ENCODE results near the gene VWF.
"Not testable (repeated sequence)": the region's sequence is repeated elsewhere in the genome, so short reads cannot be mapped to it uniquely, and the experiment has no call there.

Gene VWF

GRCh38 chr12:6033546-6033945 is 90.9 kb downstream of the VWF start:
- peaks cover 0 to 6% (median 0%) of the 10 kb centered on the region in 5 donors for H3K9me3 ChIP-seq (ENCODE audit: control insufficient read depth in 5 of 5, low read length in 5 of 5)
- no peak overlapping the region for H3K9ac ChIP-seq (ENCODE audit: low read length in 5 of 5)
- peaks cover 0 to 4% (median 0%) of the 10 kb centered on the region in 5 donors for H3K27me3 ChIP-seq (ENCODE audit: control insufficient read depth in 5 of 5, insufficient read depth in 4 of 5, low read length in 5 of 5)
- H3K4me3 ChIP-seq (ENCODE audit: low read depth in 1 of 5, low read length in 5 of 5): no peak overlapping the region
- peaks cover 0 to 2% (median 0%) of the 10 kb centered on the region in 5 donors for H3K4me1 ChIP-seq (ENCODE audit: control insufficient read depth in 5 of 5, insufficient read depth in 5 of 5, low read length in 5 of 5)
- H3K27ac ChIP-seq (ENCODE audit: low read depth, low read length): no peak overlapping the region
- peaks cover 0 to 74% (median 68%) of the 10 kb centered on the region in 5 donors for H3K36me3 ChIP-seq (ENCODE audit: control insufficient read depth in 5 of 5, insufficient read depth in 5 of 5, low read length in 5 of 5)

DNA sequence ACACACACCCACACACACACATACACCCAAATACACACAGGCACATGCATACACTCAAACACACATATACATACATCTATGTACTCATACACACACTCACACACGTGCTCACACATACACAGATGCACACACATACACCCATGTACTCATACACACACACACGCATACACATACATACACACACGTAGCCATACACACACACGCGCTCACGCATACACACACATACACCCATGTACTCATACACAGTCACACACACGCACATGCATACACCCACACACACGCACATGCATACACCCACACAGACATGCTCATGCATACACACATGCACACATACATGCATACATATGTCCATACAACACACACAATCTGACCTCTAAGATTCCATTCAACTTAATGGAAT is 91.7 kb downstream of the VWF start:
- H3K4me3 ChIP-seq (ENCODE audit: low read depth in 1 of 5, low read length in 5 of 5): no peak overlapping the region
- H3K4me1 ChIP-seq (ENCODE audit: control insufficient read depth in 5 of 5, insufficient read depth in 5 of 5, low read length in 5 of 5): no peaks in the 10 kb centered on the region
- H3K9me3 ChIP-seq (ENCODE audit: control insufficient read depth in 5 of 5, low read length in 5 of 5): peaks cover 0 to 10% (median 3%) of the 10 kb centered on the region in 5 donors
- H3K9ac ChIP-seq (ENCODE audit: low read length in 5 of 5): no peak overlapping the region
- peaks cover 0 to 68% (median 63%) of the 10 kb centered on the region in 5 donors for H3K36me3 ChIP-seq (ENCODE audit: control insufficient read depth in 5 of 5, insufficient read depth in 5 of 5, low read length in 5 of 5)
- H3K27ac ChIP-seq (ENCODE audit: low read depth, low read length): no peak overlapping the region
- peaks cover 0 to 4% (median 0%) of the 10 kb centered on the region in 5 donors for H3K27me3 ChIP-seq (ENCODE audit: control insufficient read depth in 5 of 5, insufficient read depth in 4 of 5, low read length in 5 of 5)

DNA sequence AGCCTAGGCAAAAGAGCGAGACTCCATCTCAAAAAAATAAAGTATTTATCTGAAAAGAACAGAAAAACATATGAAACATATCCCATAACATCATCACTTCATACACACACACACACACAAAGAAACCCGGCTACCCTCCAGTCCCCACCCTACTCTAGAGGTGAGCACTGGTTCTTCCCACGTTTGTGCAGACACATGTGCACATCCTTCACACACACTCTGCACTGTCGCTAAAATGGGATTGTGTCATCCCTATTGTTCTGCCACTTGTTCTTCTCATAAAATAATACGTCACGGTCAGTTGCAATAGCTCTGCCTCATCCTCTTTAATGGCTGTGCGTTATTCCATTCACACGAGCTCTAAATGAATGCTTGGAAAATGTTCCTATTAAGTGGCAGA is 93.5 kb downstream of the VWF start:
- no peak overlapping the region for H3K4me3 ChIP-seq (ENCODE audit: low read depth in 1 of 5, low read length in 5 of 5)
- peaks cover 0 to 2% (median 0%) of the 10 kb centered on the region in 5 donors for H3K4me1 ChIP-seq (ENCODE audit: control insufficient read depth in 5 of 5, insufficient read depth in 5 of 5, low read length in 5 of 5)

GRCh38 chr12:6030081-6030480 is 94.4 kb downstream of the VWF start:
- Histone ChIP-seq H3K9me3 (ENCODE audit: control insufficient read depth in 5 of 5, low read length in 5 of 5) (peaks cover 0 to 19% (median 12%) of the 10 kb centered on the region in 5 donors), H3K27me3 (ENCODE audit: control insufficient read depth in 5 of 5, insufficient read depth in 4 of 5, low read length in 5 of 5) (peaks cover 0 to 4% (median 0%) of the 10 kb centered on the region in 5 donors), H3K27ac (ENCODE audit: low read depth, low read length) (no peak overlapping the region), H3K4me3 (ENCODE audit: low read depth in 1 of 5, low read length in 5 of 5) (no peak overlapping the region), H3K9ac (ENCODE audit: low read length in 5 of 5) (no peak overlapping the region), H3K4me1 (ENCODE audit: control insufficient read depth in 5 of 5, insufficient read depth in 5 of 5, low read length in 5 of 5) (peaks cover 0 to 7% (median 0%) of the 10 kb centered on the region in 5 donors), H3K36me3 (ENCODE audit: control insufficient read depth in 5 of 5, insufficient read depth in 5 of 5, low read length in 5 of 5) (peaks cover 0 to 56% (median 52%) of the 10 kb centered on the region in 5 donors)

More for the DNA sequence above, 93.5 kb downstream of the VWF start:
- H3K27me3 ChIP-seq (ENCODE audit: control insufficient read depth in 5 of 5, insufficient read depth in 4 of 5, low read length in 5 of 5): peaks cover 0 to 4% (median 0%) of the 10 kb centered on the region in 5 donors
- H3K9me3 ChIP-seq (ENCODE audit: control insufficient read depth in 5 of 5, low read length in 5 of 5): peaks cover 0 to 19% (median 12%) of the 10 kb centered on the region in 5 donors
- H3K9ac ChIP-seq (ENCODE audit: low read length in 5 of 5): no peak overlapping the region
- H3K36me3 ChIP-seq (ENCODE audit: control insufficient read depth in 5 of 5, insufficient read depth in 5 of 5, low read length in 5 of 5): peaks cover 0 to 64% (median 56%) of the 10 kb centered on the region in 5 donors
- H3K27ac ChIP-seq (ENCODE audit: low read depth, low read length): no peak overlapping the region

DNA sequence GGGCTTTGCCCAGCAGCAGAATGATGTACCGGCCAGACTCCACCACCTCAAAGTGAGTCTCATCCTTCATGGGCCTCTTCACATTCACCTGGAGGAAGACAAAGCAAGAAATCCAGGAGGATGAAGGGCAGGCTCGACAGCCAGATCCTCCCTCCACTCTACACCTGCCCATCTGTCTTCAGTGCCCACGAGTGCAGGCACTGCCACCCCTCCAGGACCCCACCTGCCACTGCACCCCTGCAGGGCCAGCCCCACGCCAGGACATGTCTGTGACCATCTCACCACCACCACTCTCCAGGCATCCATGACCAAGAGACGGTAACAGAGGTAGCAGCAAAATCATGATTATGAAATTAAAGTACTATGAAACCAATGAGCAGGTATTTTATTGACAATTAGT is 95.1 kb downstream of the VWF start:
- no peak overlapping the region for H3K9ac ChIP-seq (ENCODE audit: low read length in 5 of 5)
- peaks cover 0 to 19% (median 12%) of the 10 kb centered on the region in 5 donors for H3K9me3 ChIP-seq (ENCODE audit: control insufficient read depth in 5 of 5, low read length in 5 of 5)
- H3K4me3 ChIP-seq (ENCODE audit: low read depth in 1 of 5, low read length in 5 of 5): no peak overlapping the region
- peaks cover 0 to 51% (median 46%) of the 10 kb centered on the region in 5 donors for H3K36me3 ChIP-seq (ENCODE audit: control insufficient read depth in 5 of 5, insufficient read depth in 5 of 5, low read length in 5 of 5)
- no peak overlapping the region for H3K27ac ChIP-seq (ENCODE audit: low read depth, low read length)
- H3K27me3 ChIP-seq (ENCODE audit: control insufficient read depth in 5 of 5, insufficient read depth in 4 of 5, low read length in 5 of 5): peaks cover 0 to 4% (median 0%) of the 10 kb centered on the region in 5 donors
- peaks cover 0 to 7% (median 0%) of the 10 kb centered on the region in 5 donors for H3K4me1 ChIP-seq (ENCODE audit: control insufficient read depth in 5 of 5, insufficient read depth in 5 of 5, low read length in 5 of 5)

DNA sequence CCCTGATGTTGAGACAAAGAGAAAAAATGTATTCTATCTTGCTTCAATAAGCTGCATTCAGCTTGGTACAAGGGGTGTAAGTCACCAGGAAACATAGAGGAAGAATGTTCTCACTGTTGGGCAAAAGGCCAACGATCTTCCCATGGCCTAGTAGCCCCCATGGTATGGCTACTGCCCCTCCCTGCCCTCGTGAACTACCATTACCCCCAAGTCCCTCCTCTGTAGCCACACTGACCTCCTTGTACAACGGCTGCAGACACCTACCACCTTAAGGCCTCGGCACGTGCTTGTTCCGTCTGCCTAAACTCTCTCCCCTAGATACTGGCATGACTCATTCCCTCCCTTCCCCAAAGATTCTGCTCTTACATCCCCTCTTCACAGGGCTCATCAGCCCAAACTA is 97.5 kb downstream of the VWF start:
- Histone ChIP-seq H3K36me3 (ENCODE audit: control insufficient read depth in 5 of 5, insufficient read depth in 5 of 5, low read length in 5 of 5) (peaks cover 0 to 44% (median 39%) of the 10 kb centered on the region in 5 donors), H3K27ac (ENCODE audit: low read depth, low read length) (no peak overlapping the region), H3K27me3 (ENCODE audit: control insufficient read depth in 5 of 5, insufficient read depth in 4 of 5, low read length in 5 of 5) (no peaks in the 10 kb centered on the region), H3K9me3 (ENCODE audit: control insufficient read depth in 5 of 5, low read length in 5 of 5) (peaks cover 0 to 19% (median 12%) of the 10 kb centered on the region in 5 donors), H3K9ac (ENCODE audit: low read length in 5 of 5) (no peak overlapping the region), H3K4me3 (ENCODE audit: low read depth in 1 of 5, low read length in 5 of 5) (no peak overlapping the region), H3K4me1 (ENCODE audit: control insufficient read depth in 5 of 5, insufficient read depth in 5 of 5, low read length in 5 of 5) (peaks cover 0 to 7% (median 0%) of the 10 kb centered on the region in 5 donors)

DNA sequence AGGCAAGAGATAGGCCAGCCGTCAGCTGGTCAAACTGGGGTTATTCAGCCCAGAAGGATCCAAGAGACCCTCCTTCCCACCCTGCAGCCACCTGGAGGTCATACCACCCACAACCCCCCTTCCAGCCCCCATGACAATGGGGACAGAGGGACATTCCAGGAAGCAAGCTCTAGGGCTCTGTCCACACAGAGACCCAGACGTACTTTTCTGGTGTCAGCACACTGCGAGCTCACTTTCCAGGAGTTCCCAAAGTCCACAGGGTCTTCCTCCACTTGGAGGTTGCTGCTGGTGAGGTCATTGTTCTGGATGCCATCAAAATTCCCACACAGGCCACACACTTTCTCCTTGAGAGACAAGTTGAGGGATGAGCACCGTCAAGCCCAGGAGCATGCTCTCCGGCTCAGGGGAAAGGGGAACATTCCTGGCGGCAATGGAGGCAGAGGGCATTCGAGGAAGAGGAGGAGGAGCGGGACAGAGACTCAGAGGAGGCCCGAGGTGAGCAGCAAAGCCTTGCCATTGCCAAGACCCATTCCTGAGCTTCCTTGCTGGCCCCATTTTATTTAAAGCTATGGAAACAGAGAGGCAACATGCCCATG is 98.7 kb downstream of the VWF start:
- H3K9ac ChIP-seq (ENCODE audit: low read length in 5 of 5); H3K27me3 ChIP-seq (ENCODE audit: control insufficient read depth in 5 of 5, insufficient read depth in 4 of 5, low read length in 5 of 5); H3K4me3 ChIP-seq (ENCODE audit: low read depth in 1 of 5, low read length in 5 of 5); H3K4me1 ChIP-seq (ENCODE audit: control insufficient read depth in 5 of 5, insufficient read depth in 5 of 5, low read length in 5 of 5); H3K27ac ChIP-seq (ENCODE audit: low read depth, low read length): not testable (repeated sequence)
- H3K9me3 ChIP-seq (ENCODE audit: control insufficient read depth in 5 of 5, low read length in 5 of 5): peaks cover 0 to 19% (median 12%) of the 10 kb centered on the region in 5 donors
- H3K36me3 ChIP-seq (ENCODE audit: control insufficient read depth in 5 of 5, insufficient read depth in 5 of 5, low read length in 5 of 5): peaks cover 0 to 38% (median 33%) of the 10 kb centered on the region in 5 donors

- not testable (repeated sequence) for H3K4me3 ChIP-seq (ENCODE audit: low read depth in 1 of 5, low read length in 5 of 5); H3K4me1 ChIP-seq (ENCODE audit: control insufficient read depth in 5 of 5, insufficient read depth in 5 of 5, low read length in 5 of 5); H3K27ac ChIP-seq (ENCODE audit: low read depth, low read length); H3K27me3 ChIP-seq (ENCODE audit: control insufficient read depth in 5 of 5, insufficient read depth in 4 of 5, low read length in 5 of 5); H3K9ac ChIP-seq (ENCODE audit: low read length in 5 of 5)
- H3K36me3 ChIP-seq (ENCODE audit: control insufficient read depth in 5 of 5, insufficient read depth in 5 of 5, low read length in 5 of 5): peaks cover 0 to 33% (median 22%) of the 10 kb centered on the region in 5 donors
- peaks cover 0 to 14% (median 10%) of the 10 kb centered on the region in 5 donors for H3K9me3 ChIP-seq (ENCODE audit: control insufficient read depth in 5 of 5, low read length in 5 of 5)
Measured at GRCh38 chr12:6024066-6024465, 100.4 kb downstream of the VWF start.

- Histone ChIP-seq H3K27ac (ENCODE audit: low read depth, low read length) (no peak overlapping the region), H3K36me3 (ENCODE audit: control insufficient read depth in 5 of 5, insufficient read depth in 5 of 5, low read length in 5 of 5) (peaks cover 0 to 53% (median 19%) of the 10 kb centered on the region in 5 donors), H3K9me3 (ENCODE audit: control insufficient read depth in 5 of 5, low read length in 5 of 5) (no peaks in the 10 kb centered on the region), H3K27me3 (ENCODE audit: control insufficient read depth in 5 of 5, insufficient read depth in 4 of 5, low read length in 5 of 5) (no peaks in the 10 kb centered on the region), H3K4me3 (ENCODE audit: low read depth in 1 of 5, low read length in 5 of 5) (no peak overlapping the region), H3K4me1 (ENCODE audit: control insufficient read depth in 5 of 5, insufficient read depth in 5 of 5, low read length in 5 of 5) (peaks cover 0 to 4% (median 0%) of the 10 kb centered on the region in 5 donors), H3K9ac (ENCODE audit: low read length in 5 of 5) (no peak overlapping the region)
Measured at GRCh38 chr12:6020930-6021329, 103.5 kb downstream of the VWF start.

DNA sequence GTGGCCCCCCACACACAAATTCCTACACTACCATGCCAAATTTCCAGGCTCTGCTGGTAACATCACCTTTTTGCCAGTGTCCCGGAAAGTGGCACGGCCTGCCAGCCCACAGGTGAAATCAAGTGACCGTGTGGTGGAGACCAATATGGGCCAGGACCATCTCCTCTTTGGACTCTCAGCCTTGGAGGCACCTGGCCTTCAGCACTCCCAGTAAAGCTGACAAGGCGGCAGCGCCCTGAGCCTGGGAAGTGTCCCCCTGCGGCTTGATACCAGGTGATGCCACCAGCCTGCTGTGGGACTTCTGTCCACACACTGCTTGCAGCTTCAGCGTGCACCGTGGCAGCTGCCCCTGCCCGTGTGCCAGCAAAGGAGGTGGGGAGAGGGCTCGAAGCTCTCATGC is 104.0 kb downstream of the VWF start:
- not testable (repeated sequence) for H3K4me3 ChIP-seq (ENCODE audit: low read depth in 1 of 5, low read length in 5 of 5); H3K4me1 ChIP-seq (ENCODE audit: control insufficient read depth in 5 of 5, insufficient read depth in 5 of 5, low read length in 5 of 5); H3K9ac ChIP-seq (ENCODE audit: low read length in 5 of 5); H3K27ac ChIP-seq (ENCODE audit: low read depth, low read length); H3K9me3 ChIP-seq (ENCODE audit: control insufficient read depth in 5 of 5, low read length in 5 of 5); H3K27me3 ChIP-seq (ENCODE audit: control insufficient read depth in 5 of 5, insufficient read depth in 4 of 5, low read length in 5 of 5)
- peaks cover 0 to 53% (median 18%) of the 10 kb centered on the region in 5 donors for H3K36me3 ChIP-seq (ENCODE audit: control insufficient read depth in 5 of 5, insufficient read depth in 5 of 5, low read length in 5 of 5)
